Amniotic epithelial cell (primary cell): ENCODE measurements around the gene KANSL1.

Experiments
- DNase-seq: peaks from one replicate; pipeline ENCODE4 v3.0.0-alpha.2; 2010; ENCODE audit warnings: low read depth

Gene KANSL1

GRCh38 chr17:45981306-45981705, 211.9 kb downstream of the KANSL1 start:
- no peak for DNase-seq

DNA sequence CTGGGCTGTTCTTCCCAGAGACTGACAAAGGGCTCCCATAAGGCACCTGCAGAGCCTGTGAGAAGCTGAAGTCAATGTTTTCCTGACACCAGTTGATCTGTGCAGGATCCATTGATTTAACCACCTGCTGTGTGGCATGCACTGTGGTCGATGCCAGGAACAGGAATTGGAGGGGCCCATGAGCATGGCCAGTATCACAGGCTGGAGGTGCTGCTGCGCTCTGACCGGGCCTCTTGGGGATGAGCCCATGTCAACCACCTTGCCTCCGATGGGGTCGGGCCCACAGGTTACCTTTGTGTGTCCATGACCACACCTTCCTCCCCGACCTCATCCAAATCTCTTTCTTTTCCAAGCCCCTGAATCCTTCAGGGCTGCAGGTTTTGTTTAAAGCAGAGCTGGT, 212.4 kb downstream of the KANSL1 start:
- DNase-seq, result no peak
